ENCODE results near the gene CRTC2. TPM values are rescaled to one million over a fixed set of nuclear protein-coding genes. Genes with fewer than 3 reads are reported as not detected.

Gene CRTC2, protein sequence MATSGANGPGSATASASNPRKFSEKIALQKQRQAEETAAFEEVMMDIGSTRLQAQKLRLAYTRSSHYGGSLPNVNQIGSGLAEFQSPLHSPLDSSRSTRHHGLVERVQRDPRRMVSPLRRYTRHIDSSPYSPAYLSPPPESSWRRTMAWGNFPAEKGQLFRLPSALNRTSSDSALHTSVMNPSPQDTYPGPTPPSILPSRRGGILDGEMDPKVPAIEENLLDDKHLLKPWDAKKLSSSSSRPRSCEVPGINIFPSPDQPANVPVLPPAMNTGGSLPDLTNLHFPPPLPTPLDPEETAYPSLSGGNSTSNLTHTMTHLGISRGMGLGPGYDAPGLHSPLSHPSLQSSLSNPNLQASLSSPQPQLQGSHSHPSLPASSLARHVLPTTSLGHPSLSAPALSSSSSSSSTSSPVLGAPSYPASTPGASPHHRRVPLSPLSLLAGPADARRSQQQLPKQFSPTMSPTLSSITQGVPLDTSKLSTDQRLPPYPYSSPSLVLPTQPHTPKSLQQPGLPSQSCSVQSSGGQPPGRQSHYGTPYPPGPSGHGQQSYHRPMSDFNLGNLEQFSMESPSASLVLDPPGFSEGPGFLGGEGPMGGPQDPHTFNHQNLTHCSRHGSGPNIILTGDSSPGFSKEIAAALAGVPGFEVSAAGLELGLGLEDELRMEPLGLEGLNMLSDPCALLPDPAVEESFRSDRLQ
- 7.4 and 10.6 TPM in 2 replicates for total RNA-seq (2014; rRNA removed; shearing (Covaris generic))
- 18.3 and 20.7 TPM in 2 replicates for polyA plus RNA-seq (2016; fragmentation: Nextera tagmentation; extraction: Ambion mirVana)
- long read RNA-seq, partial matches to known transcripts, result 2 of 2 reads
- long read RNA-seq, other reads (novel, unspliced or antisense), result 0 of 2 reads

DNA sequence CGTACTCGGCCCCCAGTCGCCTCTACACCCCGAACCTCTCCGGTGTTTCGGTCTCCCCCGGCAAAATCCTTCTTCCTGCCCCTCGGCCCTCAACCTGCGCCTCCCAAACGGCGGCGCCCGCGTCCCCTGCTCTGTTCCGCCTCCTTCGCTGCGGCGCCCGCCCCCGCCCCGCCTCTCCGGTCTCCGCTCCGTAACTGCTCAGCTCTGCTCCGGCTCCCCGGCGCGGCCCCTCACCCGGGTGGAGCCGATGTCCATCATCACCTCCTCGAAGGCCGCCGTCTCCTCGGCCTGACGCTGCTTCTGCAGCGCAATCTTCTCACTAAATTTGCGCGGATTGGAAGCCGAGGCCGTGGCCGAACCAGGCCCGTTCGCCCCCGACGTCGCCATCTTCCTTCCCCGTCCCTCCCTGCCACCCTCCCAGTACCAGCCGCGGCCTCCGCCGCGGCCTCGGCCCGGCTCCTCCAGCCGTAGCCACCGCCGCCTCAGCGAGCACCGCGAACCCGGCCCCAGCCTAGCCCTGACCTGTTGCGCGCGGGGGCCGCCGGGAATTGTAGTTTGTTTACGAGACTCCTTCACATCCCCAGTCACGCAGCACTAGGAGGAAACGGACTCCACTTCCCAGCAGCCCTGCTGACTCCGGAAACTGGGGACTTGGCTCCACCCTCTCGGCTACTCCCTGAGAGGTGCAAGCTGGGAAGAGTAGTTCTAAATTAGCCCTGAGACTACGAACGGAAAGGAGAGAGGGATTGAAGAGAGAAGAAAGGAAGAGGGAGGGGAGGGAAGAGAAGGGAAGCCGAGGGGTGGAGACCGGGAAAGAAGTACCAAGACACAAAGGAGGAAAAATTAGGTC, at the start of gene CRTC2:
CRTC2 (minus strand) TSS at position 502 of the 850 bp plus-strand sequence; CDS start at position 387, 115 bp downstream.
- Histone ChIP-seq H3K79me2 (replicated peaks; ENCODE audit: insufficient read depth) (peaks cover 73% of the 10 kb centered on the region), H3K27me3 (ENCODE audit: insufficient read depth) (no peaks in the 10 kb centered on the region), H3K36me3 (ENCODE audit: insufficient read depth) (peaks cover 14% of the 10 kb centered on the region), H2AFZ (0 out of 2 replicates have a peak within 1 kb of the TSS, but pooled peaks have one; percentile 7), H3K4me2 (peak within 1 kb of the TSS; percentile 99), H3K4me1 (ENCODE audit: insufficient read depth) (peaks cover 29% of the 10 kb centered on the region), H3K4me3 (peak within 1 kb of the TSS; percentile 98), H3K27ac (ENCODE audit: low read depth) (peak within 1 kb of the TSS; percentile 93), H3F3A (replicated peaks; ENCODE audit: low read depth) (peaks cover 31% of the 10 kb centered on the region), H3K9me2 (ENCODE audit: insufficient read depth) (no peaks in the 10 kb centered on the region), H4K20me1 (replicated peaks; ENCODE audit: insufficient read depth) (peaks cover 25% of the 10 kb centered on the region)
- Mint-ChIP-seq H3K4me3 (peak within 1 kb of the TSS; percentile 99), H3K27ac (peak within 1 kb of the TSS; percentile 98), H3K4me1 (peaks cover 44% of the 10 kb centered on the region), H3K9me3 (peaks cover 3% of the 10 kb centered on the region; the same call in 2 of the 3 replicates), H3K27me3 (ENCODE audit: insufficient read depth, low read depth, poor library complexity) (peaks cover 30% of the 10 kb centered on the region), H3K36me3 (ENCODE audit: low read depth) (peaks cover 40% of the 10 kb centered on the region)
- ATAC-seq, result peak; percentile 82
- DNase-seq (ENCODE audit: low spot score), result peak; percentile 100
- TF ChIP-seq JUNB (IDR thresholded peaks at IDR 0.05; ENCODE audit: unreplicated experiment) (no peak), CREB1 (CRISPR knock-in tag; IDR thresholded peaks at IDR 0.05; ENCODE audit: low read depth) (peak; percentile 70), ZNF331 (CRISPR knock-in tag; IDR thresholded peaks at IDR 0.05; ENCODE audit: low read depth) (no peak), POLR2AphosphoS5 (IDR thresholded peaks at IDR 0.05; ENCODE audit: low read depth) (peak; percentile 92), EZH2 (IDR thresholded peaks at IDR 0.05; ENCODE audit: low read depth, unreplicated experiment) (no peak), REST (IDR thresholded peaks at IDR 0.05; ENCODE audit: unreplicated experiment) (no peak), ZNF114 (CRISPR knock-in tag; IDR thresholded peaks at IDR 0.05) (0 out of 2 replicates have a peak, but pooled peaks have one; percentile 23), STAT1 (IDR thresholded peaks at IDR 0.05; ENCODE audit: unreplicated experiment) (no peak)
- TF ChIP-seq, protein P1, sequence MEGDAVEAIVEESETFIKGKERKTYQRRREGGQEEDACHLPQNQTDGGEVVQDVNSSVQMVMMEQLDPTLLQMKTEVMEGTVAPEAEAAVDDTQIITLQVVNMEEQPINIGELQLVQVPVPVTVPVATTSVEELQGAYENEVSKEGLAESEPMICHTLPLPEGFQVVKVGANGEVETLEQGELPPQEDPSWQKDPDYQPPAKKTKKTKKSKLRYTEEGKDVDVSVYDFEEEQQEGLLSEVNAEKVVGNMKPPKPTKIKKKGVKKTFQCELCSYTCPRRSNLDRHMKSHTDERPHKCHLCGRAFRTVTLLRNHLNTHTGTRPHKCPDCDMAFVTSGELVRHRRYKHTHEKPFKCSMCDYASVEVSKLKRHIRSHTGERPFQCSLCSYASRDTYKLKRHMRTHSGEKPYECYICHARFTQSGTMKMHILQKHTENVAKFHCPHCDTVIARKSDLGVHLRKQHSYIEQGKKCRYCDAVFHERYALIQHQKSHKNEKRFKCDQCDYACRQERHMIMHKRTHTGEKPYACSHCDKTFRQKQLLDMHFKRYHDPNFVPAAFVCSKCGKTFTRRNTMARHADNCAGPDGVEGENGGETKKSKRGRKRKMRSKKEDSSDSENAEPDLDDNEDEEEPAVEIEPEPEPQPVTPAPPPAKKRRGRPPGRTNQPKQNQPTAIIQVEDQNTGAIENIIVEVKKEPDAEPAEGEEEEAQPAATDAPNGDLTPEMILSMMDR (conservative IDR thresholded peaks at IDR 0.05; ENCODE audit: low read depth in 2 of 2), result no peak
- TF ChIP-seq, protein P2, sequence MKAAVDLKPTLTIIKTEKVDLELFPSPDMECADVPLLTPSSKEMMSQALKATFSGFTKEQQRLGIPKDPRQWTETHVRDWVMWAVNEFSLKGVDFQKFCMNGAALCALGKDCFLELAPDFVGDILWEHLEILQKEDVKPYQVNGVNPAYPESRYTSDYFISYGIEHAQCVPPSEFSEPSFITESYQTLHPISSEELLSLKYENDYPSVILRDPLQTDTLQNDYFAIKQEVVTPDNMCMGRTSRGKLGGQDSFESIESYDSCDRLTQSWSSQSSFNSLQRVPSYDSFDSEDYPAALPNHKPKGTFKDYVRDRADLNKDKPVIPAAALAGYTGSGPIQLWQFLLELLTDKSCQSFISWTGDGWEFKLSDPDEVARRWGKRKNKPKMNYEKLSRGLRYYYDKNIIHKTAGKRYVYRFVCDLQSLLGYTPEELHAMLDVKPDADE (IDR thresholded peaks at IDR 0.05), result peak; percentile 99
